Sigmoid colon (tissue), 4 donors: ENCODE measurements around the gene ARHGEF5.

ENCODE experiments used
- POLR2A ChIP-seq, 2 donors: fragments of 450-650 bp; IDR thresholded peaks; one replicate each; pipeline ENCODE4 v1.6.1; 2016; ENCODE audit warnings: antibody characterized with exemption in 2 of 2, mild to moderate bottlenecking in 2 of 2, moderate library complexity in 2 of 2
- POLR2AphosphoS5 ChIP-seq, 4 donors: sonication (generic); formaldehyde crosslinking; IDR thresholded peaks; one replicate each; pipeline ENCODE4 v1.6.1; 2017; ENCODE audit warnings: antibody characterized with exemption in 4 of 4
- TF ChIP-seq, protein P1 (sequence below), 4 experiments: fragments of 450-650 bp in 3 of 4; fragments of 200-600 bp in 1 of 4; IDR thresholded peaks; one replicate each; pipeline ENCODE4 v1.5.1; 2016 to 2019; ENCODE audit warnings: antibody characterized with exemption in 4 of 4, mild to moderate bottlenecking in 3 of 4, moderate library complexity in 2 of 4

DNA sequence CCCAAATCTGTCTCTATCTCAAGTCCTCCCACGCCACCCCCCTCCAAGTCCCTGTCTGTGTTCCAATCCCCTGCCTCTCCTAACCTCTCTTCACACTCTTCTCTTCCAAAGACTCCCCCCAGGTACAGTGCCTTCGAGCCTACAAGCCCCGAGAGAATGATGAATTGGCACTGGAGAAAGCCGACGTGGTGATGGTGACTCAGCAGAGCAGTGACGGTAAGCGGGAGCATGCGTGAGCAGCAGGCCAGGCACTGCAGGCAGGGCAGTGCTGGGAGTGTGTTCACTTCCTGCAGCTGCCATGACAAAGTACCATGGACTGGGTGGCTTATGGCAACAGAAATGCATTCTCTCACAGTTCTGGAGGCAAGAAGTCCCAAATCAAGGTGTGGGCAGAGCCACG lies 23.4 kb downstream of the ARHGEF5 start:
- TF ChIP-seq, protein P1, sequence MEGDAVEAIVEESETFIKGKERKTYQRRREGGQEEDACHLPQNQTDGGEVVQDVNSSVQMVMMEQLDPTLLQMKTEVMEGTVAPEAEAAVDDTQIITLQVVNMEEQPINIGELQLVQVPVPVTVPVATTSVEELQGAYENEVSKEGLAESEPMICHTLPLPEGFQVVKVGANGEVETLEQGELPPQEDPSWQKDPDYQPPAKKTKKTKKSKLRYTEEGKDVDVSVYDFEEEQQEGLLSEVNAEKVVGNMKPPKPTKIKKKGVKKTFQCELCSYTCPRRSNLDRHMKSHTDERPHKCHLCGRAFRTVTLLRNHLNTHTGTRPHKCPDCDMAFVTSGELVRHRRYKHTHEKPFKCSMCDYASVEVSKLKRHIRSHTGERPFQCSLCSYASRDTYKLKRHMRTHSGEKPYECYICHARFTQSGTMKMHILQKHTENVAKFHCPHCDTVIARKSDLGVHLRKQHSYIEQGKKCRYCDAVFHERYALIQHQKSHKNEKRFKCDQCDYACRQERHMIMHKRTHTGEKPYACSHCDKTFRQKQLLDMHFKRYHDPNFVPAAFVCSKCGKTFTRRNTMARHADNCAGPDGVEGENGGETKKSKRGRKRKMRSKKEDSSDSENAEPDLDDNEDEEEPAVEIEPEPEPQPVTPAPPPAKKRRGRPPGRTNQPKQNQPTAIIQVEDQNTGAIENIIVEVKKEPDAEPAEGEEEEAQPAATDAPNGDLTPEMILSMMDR (IDR thresholded peaks at IDR 0.05), result no peak
- no peak for TF ChIP-seq POLR2A (IDR thresholded peaks at IDR 0.05)
- TF ChIP-seq POLR2AphosphoS5 (IDR thresholded peaks at IDR 0.05), result no peak
